NCI-H146 treated with DMSO at 0.1 percent for 48 hours (cell line): ENCODE results near the gene SALL2.

Source experiments
- DNase-seq: peaks from one replicate; lab custom pipeline; 2025; ENCODE audit not compliant: unreplicated experiment; lab: John Stamatoyannopoulos, UW

SALL2 gene

DNA sequence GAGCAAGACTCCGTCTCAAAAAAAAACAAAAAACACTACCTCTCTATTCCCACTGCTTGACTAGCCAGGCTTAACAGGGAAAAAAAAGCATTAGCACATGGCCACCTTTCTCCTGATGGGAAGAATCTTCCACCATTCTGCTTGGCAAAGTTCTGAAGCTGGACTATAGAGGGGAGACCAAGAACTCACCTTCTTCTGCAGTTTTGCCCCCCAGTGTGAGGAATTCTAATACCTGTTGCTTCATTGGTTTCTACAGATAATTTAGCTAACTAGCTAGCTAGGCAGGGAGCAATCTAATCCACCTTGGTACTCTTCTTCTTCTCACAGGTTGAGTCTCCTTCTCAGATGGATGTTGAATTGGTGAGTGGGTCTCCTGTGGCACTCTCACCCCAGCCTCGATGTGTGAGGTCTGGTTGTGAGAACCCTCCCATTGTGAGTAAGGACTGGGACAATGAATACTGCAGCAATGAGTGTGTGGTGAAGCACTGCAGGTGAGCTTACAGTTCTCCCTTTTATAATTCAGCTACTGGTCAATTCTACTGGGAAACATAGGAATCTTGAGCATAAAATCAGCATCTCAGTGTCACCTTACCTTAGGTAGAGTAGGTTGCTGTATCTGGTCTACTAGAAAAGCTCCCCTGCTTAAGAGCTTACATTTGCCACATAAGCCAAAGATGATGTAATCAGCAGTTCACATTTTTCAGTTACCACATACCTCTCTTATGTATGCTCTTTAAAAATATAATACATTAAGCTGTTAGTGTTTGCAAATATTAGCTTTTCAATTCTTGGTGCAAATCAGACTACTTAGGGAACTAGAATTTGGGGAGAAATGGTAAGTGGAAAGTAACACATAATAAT, 31.0 kb downstream of the SALL2 start:
- DNase-seq = no peak

DNA sequence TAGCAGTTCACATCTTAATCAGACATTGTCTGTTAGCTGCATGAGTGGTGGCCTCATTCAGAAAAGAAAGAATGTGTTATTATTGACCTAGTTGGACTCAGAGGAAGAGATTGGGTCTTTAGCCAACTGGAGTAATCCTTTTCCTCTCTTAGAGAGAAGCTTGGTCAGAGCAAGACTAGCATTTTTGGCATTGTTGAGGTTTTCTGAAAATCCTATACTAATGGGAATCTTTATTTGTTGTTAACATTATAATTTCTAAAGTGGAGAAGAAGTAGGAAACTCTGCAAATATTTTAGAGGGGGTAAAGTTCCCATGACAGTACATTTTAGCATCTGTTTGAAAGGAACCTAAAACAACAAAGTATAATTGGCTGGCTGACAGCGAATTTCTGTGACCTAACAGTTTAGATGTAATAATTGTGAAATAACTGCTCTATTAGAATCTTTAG, 39.5 kb downstream of the SALL2 start:
- no peak for DNase-seq

DNA sequence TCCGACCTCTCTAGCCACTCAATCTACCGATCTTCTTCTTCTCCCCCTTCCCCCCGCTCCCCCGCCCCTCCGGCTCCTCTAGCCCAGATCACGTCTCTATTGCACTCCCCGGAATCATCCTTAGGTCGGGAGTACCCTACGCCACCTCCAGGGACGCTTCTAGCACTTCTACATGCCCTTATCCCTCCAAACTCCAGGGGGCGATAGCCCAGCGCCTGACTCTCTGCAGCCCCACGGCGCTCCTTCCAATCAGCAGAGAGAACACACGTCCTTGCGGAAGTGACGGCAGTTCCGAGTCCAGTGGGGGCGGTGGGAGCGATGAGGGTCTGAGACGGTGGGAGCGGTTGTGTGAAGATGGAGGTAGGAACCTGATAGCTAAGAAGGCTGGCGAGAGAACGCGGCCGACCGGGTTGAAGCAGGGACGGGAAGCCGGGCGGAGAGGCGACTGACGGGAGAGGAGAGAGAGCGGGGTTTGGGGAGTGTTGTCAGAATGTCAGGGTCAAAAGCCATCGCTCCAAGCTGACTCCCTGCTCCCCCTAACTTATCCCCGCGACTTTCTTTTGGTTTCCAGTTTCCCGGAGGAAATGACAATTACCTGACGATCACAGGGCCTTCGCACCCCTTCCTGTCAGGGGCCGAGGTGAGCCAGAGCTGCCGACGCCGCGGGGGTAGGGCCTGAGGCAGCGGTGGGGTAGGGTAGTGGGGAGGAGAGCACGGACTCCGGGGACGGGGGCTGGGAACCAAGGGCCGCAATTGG, 49.0 kb downstream of the SALL2 start, which contains the start of the genes RAB2B and TOX4:
Gene RAB2B (minus strand): TSS at position 35 of the 757 bp plus-strand sequence. CDS start 87 bp downstream, outside the sequence.
Gene TOX4 (plus strand): TSS at position 271 of the 757 bp plus-strand sequence. CDS start 84 bp downstream, at position 355.
- DNase-seq = peak; percentile 98

DNA sequence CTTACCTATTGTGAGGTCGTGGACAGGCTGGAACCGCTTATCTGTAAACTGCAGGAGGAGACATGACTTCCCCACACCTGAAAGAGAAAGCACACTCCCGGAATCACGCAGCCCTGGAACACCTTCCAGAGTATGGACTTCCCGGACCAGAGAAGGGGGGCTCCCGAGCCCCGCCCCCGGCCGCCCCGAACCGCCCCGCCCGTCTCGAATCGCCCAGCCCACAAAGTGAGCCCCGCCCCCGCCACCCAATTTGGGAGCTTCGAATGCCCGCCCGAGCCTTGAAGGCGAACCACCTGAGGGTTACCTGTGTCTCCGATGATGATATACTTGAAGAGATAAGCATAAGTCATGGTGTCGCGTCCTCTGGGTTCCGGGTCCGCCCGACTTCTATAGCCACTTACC, 49.6 kb downstream of the SALL2 start:
- DNase-seq = peak; percentile 88

DNA sequence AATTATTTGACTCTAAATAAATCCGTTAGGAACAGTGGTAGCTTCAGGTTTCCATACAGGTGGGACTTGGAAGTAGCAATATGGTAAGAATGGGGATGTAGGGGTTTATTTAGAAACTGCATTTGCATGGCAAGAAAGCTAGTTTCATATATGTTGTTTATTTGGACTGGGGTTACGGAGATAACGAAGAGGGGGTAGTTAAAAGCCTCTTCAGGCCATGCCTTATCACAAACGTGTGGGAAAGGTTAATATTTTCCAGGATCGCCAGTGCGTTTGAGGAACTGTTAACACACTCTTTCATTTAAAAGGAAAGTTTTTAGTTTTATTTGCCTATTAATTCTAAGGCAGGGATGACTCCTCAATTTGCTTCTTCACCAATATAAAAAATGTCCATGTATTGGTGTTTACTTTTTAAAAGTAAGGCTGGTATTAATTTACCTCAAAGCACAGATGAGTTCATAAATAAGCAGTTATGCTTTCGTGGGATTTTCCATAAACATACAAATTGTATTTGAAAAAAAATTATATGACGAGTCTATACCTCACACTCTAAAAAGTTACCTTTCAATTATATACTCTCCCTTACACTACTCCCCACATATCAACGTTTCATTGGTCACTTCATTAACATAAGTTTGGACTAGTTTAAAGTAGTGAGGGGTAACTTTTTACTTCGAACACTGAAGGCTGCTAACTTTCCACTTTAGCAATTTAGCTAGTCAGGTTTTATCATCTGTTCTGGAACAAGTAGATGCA, 50.2 kb downstream of the SALL2 start:
- no peak for DNase-seq
